ENCODE measurements around the gene OR51E2.
"Not testable (repeated sequence)": the region's sequence is repeated elsewhere in the genome, so short reads cannot be mapped to it uniquely, and the experiment has no call there.

The OR51E2 gene, protein sequence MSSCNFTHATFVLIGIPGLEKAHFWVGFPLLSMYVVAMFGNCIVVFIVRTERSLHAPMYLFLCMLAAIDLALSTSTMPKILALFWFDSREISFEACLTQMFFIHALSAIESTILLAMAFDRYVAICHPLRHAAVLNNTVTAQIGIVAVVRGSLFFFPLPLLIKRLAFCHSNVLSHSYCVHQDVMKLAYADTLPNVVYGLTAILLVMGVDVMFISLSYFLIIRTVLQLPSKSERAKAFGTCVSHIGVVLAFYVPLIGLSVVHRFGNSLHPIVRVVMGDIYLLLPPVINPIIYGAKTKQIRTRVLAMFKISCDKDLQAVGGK

GRCh38 chr11:4697585-4697984 is at the start of gene OR51E2:
Gene OR51E2 (minus strand): TSS chr11:4697853. CDS start chr11:4682711, 15,142 bp downstream.
- no peak for DNase-seq

GRCh38 chr11:4740735-4741134 is 43.1 kb upstream of the OR51E2 start:
- no peak for DNase-seq

DNA sequence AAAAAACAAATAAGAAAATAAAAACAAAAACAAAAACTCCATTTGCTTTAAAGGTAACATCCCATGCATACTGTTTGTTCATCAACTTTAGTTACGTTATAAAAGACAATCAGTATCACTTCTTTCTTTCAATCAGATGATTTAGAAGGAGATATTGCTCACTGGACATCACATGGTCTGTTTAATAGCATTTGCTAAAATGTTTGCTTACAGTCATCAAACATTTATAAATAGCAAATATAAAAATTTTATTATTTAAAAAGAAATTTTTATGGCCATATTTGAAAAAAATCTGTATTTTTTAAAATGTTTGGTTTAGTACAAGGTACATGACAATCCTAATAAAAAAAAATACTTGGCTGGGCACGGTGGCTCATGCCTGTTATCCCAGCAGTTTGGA is 29.5 kb upstream of the OR51E2 start:
- no peak for DNase-seq

DNA sequence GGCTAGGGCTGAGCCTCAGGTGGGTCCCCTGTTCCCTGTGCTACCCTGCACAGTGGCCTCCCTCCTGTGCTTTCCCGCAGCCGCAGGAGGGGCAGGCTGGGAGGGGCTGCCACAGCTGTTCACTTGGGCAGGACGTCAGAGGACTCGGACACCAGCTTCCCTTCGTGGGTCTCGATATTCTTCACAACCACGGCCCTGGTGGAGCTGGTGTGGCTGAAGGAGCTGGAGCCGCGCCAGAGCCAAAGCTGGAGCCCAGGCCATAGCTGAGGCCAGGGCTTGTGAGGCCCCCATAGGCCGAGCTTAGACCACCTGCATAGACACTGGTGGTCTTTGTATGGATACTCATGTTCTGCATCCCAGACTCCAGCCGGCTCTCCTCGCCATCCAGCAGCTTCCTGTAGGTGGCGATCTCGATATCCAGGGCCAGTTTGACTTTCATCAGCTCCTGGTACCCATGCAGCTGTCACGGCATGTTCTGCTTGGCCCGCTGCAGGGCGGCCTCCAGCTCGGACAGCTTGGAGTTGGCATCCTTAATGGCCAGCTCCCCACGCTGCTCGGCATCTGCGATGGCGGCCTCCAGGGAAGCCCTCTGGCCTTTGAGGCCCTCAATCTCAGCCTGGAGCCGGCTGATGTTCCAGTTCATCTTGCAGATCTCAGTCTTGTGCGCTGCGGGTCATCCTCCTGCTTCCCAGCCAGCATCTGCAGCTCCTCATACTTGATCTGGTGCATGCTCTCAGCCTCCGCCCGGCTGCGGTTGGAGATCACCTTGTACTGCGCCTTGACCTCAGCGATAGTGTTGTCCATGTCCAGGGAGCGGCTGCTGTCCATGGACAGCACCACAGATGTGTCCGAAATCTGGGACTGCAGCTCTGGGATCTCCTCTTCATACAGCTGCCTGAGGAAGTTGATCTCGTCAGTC is 25.2 kb upstream of the OR51E2 start:
- not testable (repeated sequence) for DNase-seq

DNA sequence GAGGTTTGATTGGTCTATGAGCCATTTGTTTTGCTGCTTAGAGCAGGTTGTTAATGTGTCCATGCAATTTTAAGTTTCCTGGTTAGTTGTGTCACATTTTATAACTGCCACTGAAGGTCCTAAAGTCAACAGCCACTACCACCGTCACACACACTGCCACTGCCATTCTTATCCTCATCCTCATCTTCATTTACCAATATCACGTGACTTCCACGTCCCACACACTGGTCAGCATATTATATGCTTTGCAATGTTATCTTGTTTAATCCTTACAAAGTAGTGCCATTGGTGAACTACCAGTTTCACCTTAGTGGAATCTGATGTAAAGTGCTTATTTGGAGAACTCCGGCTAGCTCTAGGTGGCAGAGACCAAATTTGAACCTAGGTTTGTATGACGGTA is 16.6 kb upstream of the OR51E2 start:
- DNase-seq, result no peak

GRCh38 chr11:4713241-4713640 is 15.6 kb upstream of the OR51E2 start:
- no peak for DNase-seq

- DNase-seq, result no peak
Measured at GRCh38 chr11:4704790-4705334, 7.2 kb upstream of the OR51E2 start.

DNA sequence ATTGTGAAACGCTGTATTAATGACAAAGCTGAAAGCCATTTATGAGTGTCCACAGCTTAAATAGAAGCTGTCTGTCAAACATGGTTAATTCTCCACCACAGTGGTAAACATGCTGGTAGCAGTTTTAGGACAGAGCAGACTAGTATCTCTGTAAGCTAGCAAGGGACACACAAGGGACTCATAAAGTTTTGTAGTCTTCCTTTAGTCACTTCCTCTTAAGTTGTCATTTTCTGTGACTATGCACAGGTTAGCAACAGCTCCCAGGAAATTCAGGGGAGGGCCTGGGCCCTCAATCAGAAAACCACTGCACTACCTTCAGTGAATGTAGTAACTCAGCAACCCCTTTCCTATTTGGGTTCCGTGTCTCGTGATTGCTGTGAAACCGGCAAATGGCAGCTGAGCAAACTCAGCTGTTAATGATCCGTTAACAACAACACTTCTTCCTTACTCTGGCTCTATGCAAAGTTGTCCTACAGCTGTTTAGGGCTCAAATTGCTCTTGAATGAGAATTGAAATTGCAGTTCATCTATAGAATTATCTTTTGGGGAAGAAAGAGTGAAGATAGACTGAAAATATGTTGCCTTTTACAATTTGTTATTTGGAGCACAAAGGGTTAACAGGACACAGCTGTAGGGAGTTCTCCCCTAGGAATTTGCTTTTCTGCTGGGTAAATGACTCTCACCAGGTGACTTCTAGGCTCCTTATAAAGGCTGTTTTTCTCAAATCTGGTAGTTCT is 6.6 kb upstream of the OR51E2 start, which contains the start of gene MMP26:
Gene MMP26, plus strand, starts transcription at position 731 of the 736 bp plus-strand sequence.
- DNase-seq, result no peak

DNA sequence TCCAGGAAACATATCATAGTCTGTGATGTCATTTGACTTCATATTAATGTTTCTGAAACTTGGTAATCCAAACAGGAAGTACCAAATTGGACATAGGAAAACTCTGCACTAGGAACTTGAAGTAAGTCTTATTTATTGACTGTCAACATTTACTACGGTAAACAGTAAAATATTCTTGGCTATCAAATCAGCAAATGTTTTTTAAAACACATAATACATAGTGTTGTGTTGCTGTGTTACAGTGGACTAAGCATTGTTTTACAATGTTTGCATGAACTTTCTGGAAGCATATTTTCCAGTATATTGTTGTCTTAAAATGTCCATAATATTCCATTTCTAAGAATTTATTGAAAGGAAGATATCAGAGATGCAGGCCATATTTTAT is 2.8 kb upstream of the OR51E2 start:
- DNase-seq, result no peak

- DNase-seq, result no peak
Measured at GRCh38 chr11:4699697-4700435, 2.2 kb upstream of the OR51E2 start.

- DNase-seq, result no peak
Measured at GRCh38 chr11:4695442-4695841, 2.2 kb downstream of the OR51E2 start.

- DNase-seq, result no peak
Measured at GRCh38 chr11:4684631-4685285, 12.9 kb downstream of the OR51E2 start.

GRCh38 chr11:4682623-4683419 is 14.8 kb downstream of the OR51E2 start:
- DNase-seq, result no peak

DNA sequence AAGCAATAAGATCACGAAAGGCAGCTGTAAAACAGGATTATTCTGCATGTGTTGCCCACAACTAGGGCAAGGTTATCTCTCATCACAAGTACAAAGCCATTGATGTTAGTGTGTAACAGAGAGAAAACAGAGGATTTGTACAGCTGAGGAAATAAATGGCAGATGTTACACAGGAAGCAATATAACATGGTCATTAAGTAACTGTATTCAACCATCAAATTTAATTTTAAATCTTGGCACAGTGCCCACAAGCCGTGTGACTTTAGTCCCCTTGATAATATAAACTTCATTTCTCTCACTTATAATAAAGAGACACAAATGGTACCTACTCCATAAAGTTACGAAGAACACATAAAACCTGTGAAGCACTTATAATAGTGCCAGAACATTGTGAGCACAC is 17.3 kb downstream of the OR51E2 start:
- DNase-seq, result no peak

DNA sequence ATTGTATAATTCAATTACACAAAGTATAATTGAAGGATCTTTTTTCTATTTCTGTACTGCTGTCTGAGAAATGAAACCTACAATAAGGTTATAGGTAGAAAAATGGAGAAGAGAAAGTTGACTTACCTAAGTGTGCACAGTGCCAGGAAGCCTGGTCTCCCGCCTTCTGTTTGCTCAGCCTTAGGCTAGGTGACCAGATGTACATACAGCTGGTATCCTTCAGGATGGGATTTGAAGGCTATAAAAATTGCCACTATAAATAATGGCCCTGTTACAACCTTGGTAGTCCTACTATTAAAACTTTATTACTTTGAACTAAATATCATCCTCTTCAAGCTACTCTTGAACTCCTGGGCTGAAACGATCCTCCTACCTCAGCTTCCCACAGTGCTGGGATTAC is 19.7 kb downstream of the OR51E2 start:
- no peak for DNase-seq

GRCh38 chr11:4673781-4674180 is 23.9 kb downstream of the OR51E2 start:
- no peak for DNase-seq

GRCh38 chr11:4672470-4672869 is 25.2 kb downstream of the OR51E2 start:
- no peak for DNase-seq

DNA sequence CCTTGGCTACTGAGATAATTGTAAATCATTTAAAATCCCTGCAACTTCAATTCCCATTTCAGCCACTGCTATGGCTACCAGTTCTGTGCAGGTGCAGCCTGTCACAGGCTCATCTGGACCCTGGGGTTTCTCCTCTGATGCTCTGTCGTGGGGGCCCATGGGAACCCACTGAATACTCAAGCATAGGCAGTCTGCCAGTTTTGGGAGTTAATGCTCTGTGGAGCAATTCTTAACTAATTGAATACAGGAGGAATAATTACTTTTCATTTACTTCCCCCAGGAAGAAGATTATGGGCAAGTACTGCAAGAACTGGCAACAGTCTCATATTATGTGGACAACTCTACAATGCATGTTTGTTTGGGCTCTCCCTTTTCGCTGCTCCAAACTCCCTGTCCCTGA is 25.9 kb downstream of the OR51E2 start:
- no peak for DNase-seq

DNA sequence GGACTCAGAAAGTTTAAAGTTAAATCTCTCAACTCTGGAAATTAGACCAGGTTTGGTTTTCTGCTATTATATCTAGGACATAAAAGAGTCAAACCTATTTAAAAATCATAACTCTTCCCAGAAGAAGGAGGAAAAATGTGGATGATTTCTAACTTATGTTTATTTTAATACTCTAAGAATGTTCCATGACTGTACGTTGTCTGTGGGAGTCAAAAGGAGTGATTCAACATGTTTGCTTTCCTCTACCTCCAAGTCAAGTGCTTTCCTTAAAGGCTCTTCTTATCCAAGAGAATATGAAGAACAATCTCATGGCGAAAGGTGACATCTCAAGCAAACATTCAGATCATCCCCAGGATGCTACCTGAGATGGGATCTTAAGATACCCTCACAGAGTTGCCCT is 32.2 kb downstream of the OR51E2 start:
- no peak for DNase-seq

- no peak for DNase-seq
Measured at GRCh38 chr11:4664786-4665185, 32.9 kb downstream of the OR51E2 start.

DNA sequence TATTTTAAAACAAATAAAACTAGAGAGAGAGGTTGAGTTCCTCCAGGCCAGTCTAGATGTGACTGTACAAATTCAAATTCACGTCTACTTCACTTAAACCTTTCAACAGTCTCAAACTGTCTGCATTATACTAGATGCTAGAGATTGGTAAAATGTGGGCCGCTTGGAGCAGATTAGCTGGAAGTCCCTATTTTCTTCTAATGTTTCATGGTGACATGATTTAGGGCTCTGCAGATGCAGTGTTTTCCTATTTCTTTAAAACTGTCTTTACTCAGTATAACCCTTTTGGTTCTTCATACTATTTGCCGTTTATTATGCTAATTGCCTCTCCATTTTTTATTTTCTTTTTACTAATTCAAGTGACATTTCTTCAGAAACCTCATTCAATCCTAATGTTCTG is 33.5 kb downstream of the OR51E2 start:
- DNase-seq, result no peak
